Pancreas (tissue), 10 donors: ENCODE measurements around the gene CEND1. TPM values are rescaled to one million over a fixed set of nuclear protein-coding genes. Genes with fewer than 3 reads are reported as not detected.

Experiments used
- ATAC-seq, 4 donors: fragments of 200-7000 bp; cut with Tn5 transposase; one replicate each; pipeline versions ENCODE4 v1.8.0 to v1.9.1; 2020; ENCODE audit warnings: mild to moderate bottlenecking in 4 of 4, moderate library complexity in 4 of 4
- DNase-seq, 6 donors: peaks; one replicate each; pipeline ENCODE4 v3.0.0-alpha.2; 2020
- FAIRE-seq: peaks from 2 replicates; lab custom pipeline; 2012; peaks lifted over from hg19 to GRCh38; lab: Jason Lieb, UNC
- H3K27ac ChIP-seq, 4 donors: fragments of 200-600 bp; sonication (generic); 1 replicate in 3 of 4; 2 replicates in 1 of 4; pipeline versions ENCODE4 v1.5.0 to v1.8.0; 2020
- H3K27me3 ChIP-seq, 4 donors: fragments of 200-600 bp; one replicate each; pipeline ENCODE4 v1.8.0; 2021
- H3K36me3 ChIP-seq, 3 donors: fragments of 200-600 bp; sonication (generic) in 1 of 3; one replicate each; pipeline versions ENCODE4 v1.5.0 to v1.8.0; 2020 to 2021
- H3K4me1 ChIP-seq, 3 donors: fragments of 200-600 bp; one replicate each; pipeline ENCODE4 v1.8.0; 2021
- H3K4me3 ChIP-seq, 4 donors: fragments of 200-600 bp; sonication (generic) in 2 of 4; one replicate each; pipeline versions ENCODE4 v1.5.0 to v1.8.0; 2020 to 2021
- H3K9me3 ChIP-seq, 4 donors: fragments of 200-600 bp; one replicate each; pipeline ENCODE4 v1.8.0; 2021
- CTCF ChIP-seq, 4 donors: fragments of 200-600 bp; sonication (generic) in 3 of 4; IDR thresholded peaks; one replicate each; pipeline versions ENCODE4 v1.5.0 to v1.8.0; 2021; ENCODE audit warnings: antibody characterized with exemption in 4 of 4
- WGBS, 2 donors: extraction: QIAGEN DNeasy Blood & Tissue Kit; methylation state at CpG; one replicate each; pipeline ENCODE4 v1.1.7; 2013; 5-methylcytosine and 5-hydroxymethylcytosine counted together
- intact Hi-C, 3 donors: fragments of 100-400 bp; cut with DNase I; formaldehyde crosslinking; loops; one replicate each; pipeline versions ENCODE4 v1.11.1 to v1.14.2; 2022
- polyA plus RNA-seq, 2 donors: library from polyadenylated mRNA; stranded (reverse); fragments of 200-250 nt; gene quantifications; one replicate each; pipeline ENCODE4 v1.2.3, GENCODE V29; 2013
- total RNA-seq, 6 donors: library from RNA; stranded (reverse); fragmentation: NEBNext Ultra II Directional in 4 of 6; extraction: Animal tissue kit (Norgen Biotek cat#: 25700) in 4 of 6; gene quantifications; one replicate each; pipeline versions ENCODE4 v1.2.1 to v1.2.4, GENCODE V29; 2021 to 2023
- donor health status: healthy with polysubstance abuse.
- donor health status: DM: no; HTN: no; CAD: no; lungs with moderate emphysema.
- donor health status: DM: no; HTN: no; CAD: no.
- donor health status: control.
- donor health status: control.
- donor health status: Bipolar disorder and iron deficiency.
- donor health status: DM: yes; HTN: yes; CAD: no.
- donor health status: DM: no; HTN: no; CAD: no.
- donor health status: DM: no; HTN: no; CAD: no.
- donor health status: DM: yes; HTN: yes; CAD: no.

The CEND1 gene
- total and polyA plus RNA-seq, 8 donors = 0.12 to 0.42 (median 0.27) TPM; not detected in 5

- H3K4me1 ChIP-seq = peaks cover 5 to 11% (median 7%) of the 10 kb centered on the region in 3 donors
- intact Hi-C loops = no loop called here
- no peak for ATAC-seq
- H3K9me3 ChIP-seq = no peaks in the 10 kb centered on the region
- no peak overlapping the region for H3K27ac ChIP-seq
- peaks cover 0 to 14% (median 4%) of the 10 kb centered on the region in 3 donors for H3K36me3 ChIP-seq
- no peak for TF ChIP-seq CTCF (IDR thresholded peaks at IDR 0.05)
- no peak for FAIRE-seq
- WGBS, 2 donors = 87 to 92% methylated on average over 46 to 48 of the region's 49 CpGs
- no peaks in the 10 kb centered on the region for H3K27me3 ChIP-seq
- peak in 4 of 6 donors; percentile 17 to 83 (median 60) for DNase-seq
- no peak overlapping the region for H3K4me3 ChIP-seq
Observed at GRCh38 chr11:791658-792534, 2.0 kb upstream of the CEND1 start.

- H3K36me3 ChIP-seq = peaks cover 0 to 14% (median 4%) of the 10 kb centered on the region in 3 donors
- 76 to 84% methylated on average over 18 of the region's 18 CpGs for WGBS, 2 donors
- H3K27ac ChIP-seq = no peak overlapping the region
- peaks cover 0 to 5% (median 0%) of the 10 kb centered on the region in 3 donors for H3K4me1 ChIP-seq
- H3K27me3 ChIP-seq = no peaks in the 10 kb centered on the region
- no peak for TF ChIP-seq CTCF (IDR thresholded peaks at IDR 0.05)
- intact Hi-C loops = no loop called here
- ATAC-seq = no peak
- no peak overlapping the region for H3K4me3 ChIP-seq
- no peaks in the 10 kb centered on the region for H3K9me3 ChIP-seq
- peak in 2 of 6 donors; percentile 57 to 79 for DNase-seq
- FAIRE-seq = no peak
Observed at GRCh38 chr11:790721-791564, 1.1 kb upstream of the CEND1 start.

GRCh38 chr11:788953-789940 is 643 bp downstream of the CEND1 start:
- intact Hi-C loops = no loop called here
- no peaks in the 10 kb centered on the region for H3K9me3 ChIP-seq
- peak in 2 of 6 donors; percentile 43 to 74 for DNase-seq
- no peak for ATAC-seq
- H3K36me3 ChIP-seq = peaks cover 0 to 14% (median 4%) of the 10 kb centered on the region in 3 donors
- peaks cover 0 to 5% (median 0%) of the 10 kb centered on the region in 3 donors for H3K4me1 ChIP-seq
- H3K27ac ChIP-seq = no peak overlapping the region
- H3K4me3 ChIP-seq = no peak overlapping the region
- no peak for TF ChIP-seq CTCF (IDR thresholded peaks at IDR 0.05)
- FAIRE-seq = no peak
- no peaks in the 10 kb centered on the region for H3K27me3 ChIP-seq
- WGBS, 2 donors = 37 to 40% methylated on average over 28 to 31 of the region's 31 CpGs

- TF ChIP-seq CTCF (IDR thresholded peaks at IDR 0.05) = no peak
Observed at GRCh38 chr11:788009-788640, 1.8 kb downstream of the CEND1 start.

More at GRCh38 chr11:788009-788640, 1.8 kb downstream of the CEND1 start:
- peaks cover 0 to 12% (median 4%) of the 10 kb centered on the region in 3 donors for H3K36me3 ChIP-seq
- H3K27me3 ChIP-seq = no peaks in the 10 kb centered on the region
- no peaks in the 10 kb centered on the region for H3K4me1 ChIP-seq
- H3K9me3 ChIP-seq = no peaks in the 10 kb centered on the region
- ATAC-seq (no peak), DNase-seq (peak in 2 of 6 donors; percentile 49 to 85), FAIRE-seq (no peak)
- intact Hi-C loops = no loop called here
- no peak overlapping the region for H3K27ac ChIP-seq
- 54 to 60% methylated on average over 22 to 28 of the region's 28 CpGs for WGBS, 2 donors
- no peak overlapping the region for H3K4me3 ChIP-seq
